Right kidney (tissue), 9 donors: ENCODE data around the gene WSB2.
"Not testable (repeated sequence)": the region's sequence is repeated elsewhere in the genome, so short reads cannot be mapped to it uniquely, and the experiment has no call there.

ENCODE experiments used
- DNase-seq: peaks from one replicate; pipeline ENCODE4 v3.0.0-alpha.2; 2016
- long read RNA-seq, 8 donors: transcript quantifications; one replicate each; lab custom pipeline, GENCODE V29; 2026

WSB2 gene
- long read RNA-seq, donor 1, transcript WSB2-201 (9 exons, 2,646 nt), result major isoform, 12 of 14 reads
- long read RNA-seq, donor 1, partial matches to known transcripts, result 0 of 14 reads
- long read RNA-seq, donor 1, other reads (novel, unspliced or antisense), result 0 of 14 reads
- long read RNA-seq, donor 2, transcript WSB2-201 (9 exons, 2,646 nt), result major isoform, 12 of 14 reads
- long read RNA-seq, donor 2, partial matches to known transcripts, result 0 of 14 reads
- long read RNA-seq, donor 2, other reads (novel, unspliced or antisense), result 0 of 14 reads
- long read RNA-seq, donor 3, transcript WSB2-201 (9 exons, 2,646 nt), result major isoform, 8 of 9 reads
- long read RNA-seq, donor 3, partial matches to known transcripts, result 0 of 9 reads
- long read RNA-seq, donor 3, other reads (novel, unspliced or antisense), result 0 of 9 reads
- long read RNA-seq, donor 4, transcript WSB2-201 (9 exons, 2,646 nt), result major isoform, 11 of 12 reads
- long read RNA-seq, donor 4, partial matches to known transcripts, result 0 of 12 reads
- long read RNA-seq, donor 4, other reads (novel, unspliced or antisense), result 0 of 12 reads
- long read RNA-seq, donor 5, transcript WSB2-201 (9 exons, 2,646 nt), result major isoform, 13 of 15 reads
- long read RNA-seq, donor 5, partial matches to known transcripts, result 0 of 15 reads
- long read RNA-seq, donor 5, other reads (novel, unspliced or antisense), result 0 of 15 reads
- long read RNA-seq, donor 6, transcript WSB2-201 (9 exons, 2,646 nt), result major isoform, 10 of 13 reads
- long read RNA-seq, donor 6, partial matches to known transcripts, result 0 of 13 reads
- long read RNA-seq, donor 6, other reads (novel, unspliced or antisense), result 0 of 13 reads
- long read RNA-seq, donor 7, transcript WSB2-201 (9 exons, 2,646 nt), result major isoform, 16 of 22 reads
- long read RNA-seq, donor 7, partial matches to known transcripts, result 0 of 22 reads
- long read RNA-seq, donor 7, other reads (novel, unspliced or antisense), result 0 of 22 reads
- long read RNA-seq, donor 8, transcript WSB2-201 (9 exons, 2,646 nt), result major isoform, 12 of 15 reads
- long read RNA-seq, donor 8, partial matches to known transcripts, result 0 of 15 reads
- long read RNA-seq, donor 8, other reads (novel, unspliced or antisense), result 0 of 15 reads

GRCh38 chr12:118061011-118061872 lies at the start of gene WSB2:
Gene WSB2, minus strand, starts transcription at chr12:118061179. Its CDS starts 131 bp downstream, at chr12:118061048.
- peak; percentile 68 for DNase-seq

GRCh38 chr12:118109088-118109487 lies 48.1 kb upstream of the WSB2 start:
- no peak for DNase-seq

GRCh38 chr12:118107694-118108093 lies 46.7 kb upstream of the WSB2 start:
- DNase-seq, result no peak

DNA sequence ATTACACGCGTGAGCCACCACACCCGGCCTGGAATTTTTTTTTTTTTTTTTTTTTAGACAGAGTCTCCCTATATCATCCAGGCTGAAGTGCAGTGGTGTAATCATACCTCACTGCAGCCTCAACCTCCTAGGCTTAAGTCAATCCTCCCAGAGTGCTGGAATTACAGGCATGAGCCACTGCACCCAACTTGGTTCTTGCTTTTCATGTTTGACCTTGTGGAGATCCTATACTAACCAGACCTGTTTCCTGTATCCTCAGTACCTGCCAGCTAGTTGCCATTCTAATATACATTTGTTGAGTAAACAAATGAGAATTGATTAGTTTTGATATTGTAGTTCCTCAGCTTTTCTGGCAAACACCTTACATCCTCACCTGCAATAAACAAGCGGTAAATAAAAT lies 46.0 kb upstream of the WSB2 start:
- DNase-seq, result no peak

DNA sequence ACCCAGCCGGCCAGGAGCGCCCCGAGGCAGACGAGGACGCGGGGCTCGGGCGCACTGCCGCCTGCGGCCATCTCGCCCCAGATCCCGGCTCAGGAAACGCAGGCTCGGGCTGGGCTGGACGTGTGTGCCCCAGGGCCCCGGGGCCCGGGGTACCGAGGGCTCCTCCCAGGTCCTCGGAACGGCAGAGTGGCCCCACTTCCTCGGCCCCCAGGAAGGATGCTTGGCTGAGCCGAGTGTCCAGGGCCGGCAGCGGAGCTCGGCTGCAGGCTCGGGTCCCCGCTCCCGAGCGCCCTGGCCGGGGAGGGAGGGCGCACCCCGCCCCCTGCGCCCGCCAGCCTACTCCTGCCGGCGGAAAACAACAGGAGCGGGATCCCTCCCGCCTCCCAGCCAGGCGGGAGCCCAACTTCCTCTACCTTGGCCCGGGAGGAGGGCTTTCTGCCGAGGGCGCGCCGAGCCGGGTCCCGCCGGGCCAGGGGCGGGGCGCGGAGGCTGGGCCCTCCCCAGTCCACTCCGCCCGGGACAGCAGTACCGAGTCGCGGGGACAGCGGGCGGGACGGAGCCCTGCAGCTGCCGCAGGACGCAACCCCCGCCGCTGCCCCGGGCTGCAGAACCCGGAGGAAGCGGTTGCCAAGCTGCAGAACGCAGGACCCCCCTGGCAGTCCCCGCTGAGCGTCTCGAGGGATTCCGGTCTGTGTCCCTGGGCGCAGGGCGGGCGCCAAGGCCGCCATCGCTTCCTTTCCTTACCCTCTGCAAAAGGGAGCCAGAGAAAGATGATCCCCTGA lies 42.8 kb upstream of the WSB2 start, which contains the start of gene VSIG10:
VSIG10 (minus strand) TSS at position 411 of the 782 bp plus-strand sequence; CDS start at position 71, 340 bp downstream.
- DNase-seq, result peak; percentile 92

DNA sequence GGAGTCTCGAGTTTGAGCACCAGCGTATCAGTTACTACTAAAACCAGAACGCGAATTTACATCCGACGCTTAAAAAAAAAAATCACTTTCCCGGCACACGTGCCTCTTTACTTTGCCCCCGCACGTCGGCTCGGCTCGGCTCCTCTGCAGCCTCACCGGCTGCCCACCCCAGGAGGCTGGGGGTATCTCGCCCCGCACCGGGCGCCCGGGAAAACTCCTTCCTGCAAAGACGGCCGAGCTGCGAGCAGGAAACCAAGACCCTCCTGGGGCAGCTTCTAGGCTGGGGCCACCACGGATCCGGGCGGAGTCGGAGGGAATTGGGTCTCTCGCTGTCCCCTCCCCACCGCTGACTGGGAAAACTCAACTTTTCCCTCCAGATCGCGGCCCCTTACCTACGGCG lies 42.2 kb upstream of the WSB2 start:
- peak; percentile 92 for DNase-seq

GRCh38 chr12:118102609-118103008 lies 41.6 kb upstream of the WSB2 start:
- DNase-seq, result no peak

DNA sequence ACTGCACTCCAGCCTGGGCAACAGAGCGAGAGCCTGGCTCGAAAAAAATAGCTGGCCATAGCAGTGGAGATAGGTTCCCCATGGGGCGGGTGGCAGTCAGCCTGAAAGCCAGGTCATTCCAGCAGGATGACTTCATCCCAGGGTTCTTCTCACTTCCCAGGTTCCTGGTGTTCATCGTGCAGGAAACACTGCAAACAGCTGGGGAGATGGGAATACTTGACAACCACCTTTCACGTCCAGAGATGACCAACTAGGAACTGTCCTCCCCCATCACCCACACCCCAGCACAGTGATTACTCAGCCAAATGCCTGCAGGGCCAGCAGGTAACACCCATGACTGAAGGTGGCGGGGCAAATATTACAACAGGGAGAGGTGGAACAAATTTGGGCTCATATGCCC lies 41.1 kb upstream of the WSB2 start:
- no peak for DNase-seq

DNA sequence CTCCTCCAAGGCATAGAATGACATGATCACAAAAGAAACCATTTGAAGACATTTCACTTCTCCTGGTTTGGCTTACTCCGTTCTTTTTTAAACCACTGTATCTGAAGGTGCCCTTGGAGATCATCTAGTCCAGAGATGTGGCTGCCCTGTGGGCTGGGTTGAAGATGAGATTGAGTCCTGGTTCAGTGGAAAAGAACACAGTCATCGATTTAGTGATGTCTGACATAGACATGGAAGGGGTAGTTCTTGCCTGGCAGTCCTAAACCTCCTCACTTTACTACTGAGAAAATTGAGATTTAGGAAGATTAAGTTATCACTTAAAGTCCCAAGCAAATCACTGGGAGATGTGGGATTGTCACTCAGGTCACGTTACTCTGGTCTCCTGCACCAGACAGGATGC lies 40.1 kb upstream of the WSB2 start:
- no peak for DNase-seq

GRCh38 chr12:118098911-118099671 lies 38.1 kb upstream of the WSB2 start:
- DNase-seq, result no peak

GRCh38 chr12:118098401-118098800 lies 37.4 kb upstream of the WSB2 start:
- no peak for DNase-seq

DNA sequence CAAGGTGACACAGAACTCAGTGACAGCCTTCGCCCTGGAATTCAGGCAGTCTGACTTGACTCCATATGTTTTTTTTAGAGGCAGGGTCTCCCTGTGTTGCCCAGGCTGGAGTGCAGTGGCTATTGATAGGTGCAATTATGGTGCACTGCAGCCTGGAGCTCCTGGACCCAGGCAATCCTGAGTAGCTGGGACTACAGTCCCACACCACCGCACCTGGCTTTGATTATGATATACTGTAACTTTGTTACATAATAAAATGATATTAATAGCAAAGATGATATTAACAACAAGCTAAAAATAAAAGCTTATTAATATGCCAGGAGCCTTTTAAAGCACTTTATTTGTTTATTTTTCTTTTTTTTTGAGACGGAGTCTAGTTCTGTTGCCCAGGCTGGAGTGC lies 33.1 kb upstream of the WSB2 start:
- no peak for DNase-seq

DNA sequence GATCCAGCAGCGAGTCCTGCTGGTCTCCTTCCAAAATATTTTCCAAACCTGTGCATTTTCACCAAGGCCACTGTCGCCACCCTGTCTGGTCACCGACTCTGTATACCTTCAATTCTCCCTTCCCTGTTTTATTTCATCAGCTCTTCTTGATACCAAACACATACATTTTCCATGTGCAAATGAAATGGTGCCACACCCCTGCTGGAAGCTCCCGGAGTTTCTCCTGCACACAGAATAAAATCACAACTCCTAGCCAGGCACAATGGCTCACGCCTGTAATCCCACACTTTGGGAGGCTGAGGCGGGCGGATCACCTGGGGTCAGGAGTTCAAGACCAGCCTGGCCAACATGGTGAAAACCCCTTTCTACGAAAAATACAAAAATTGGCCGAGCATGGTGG lies 28.8 kb upstream of the WSB2 start:
- DNase-seq, result no peak

DNA sequence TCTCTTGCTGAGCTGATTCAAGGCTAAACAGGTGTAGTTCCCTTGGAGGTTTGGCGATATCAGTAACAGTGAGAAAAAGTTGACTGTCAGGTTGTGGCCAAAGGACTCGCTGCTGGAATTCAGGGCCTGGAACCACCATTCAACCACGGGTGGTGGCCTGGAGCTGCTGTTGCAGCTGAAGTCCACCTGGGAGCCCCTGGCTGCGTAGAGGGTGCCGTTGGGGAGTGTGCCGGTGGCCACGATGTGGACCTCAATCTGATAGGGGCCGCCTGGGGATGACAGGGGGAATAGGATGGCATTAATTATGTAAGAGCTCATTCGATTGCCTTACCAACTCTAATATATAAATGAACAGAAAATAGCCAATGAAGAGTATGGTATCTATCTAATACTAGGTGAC lies 21.2 kb upstream of the WSB2 start:
- DNase-seq, result no peak

DNA sequence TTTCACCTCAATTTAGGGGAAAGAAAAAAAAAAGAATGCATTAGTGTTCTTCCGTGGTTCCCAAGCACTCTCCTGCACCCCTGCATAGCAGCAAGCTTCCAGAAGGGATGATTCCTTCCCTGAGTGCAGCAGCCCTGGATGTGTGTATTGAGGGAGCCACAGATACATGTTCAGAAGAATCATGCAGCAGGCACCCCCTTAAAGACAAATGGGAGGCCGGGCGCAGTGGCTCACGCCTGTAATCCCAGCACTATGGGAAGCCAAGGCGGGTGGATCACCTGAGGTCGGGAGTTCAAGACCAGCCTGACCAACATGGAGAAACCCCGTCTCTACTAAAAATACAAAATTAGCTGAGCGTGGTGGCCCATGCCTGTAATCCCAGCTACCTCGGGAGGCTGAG lies 20.5 kb upstream of the WSB2 start:
- not testable (repeated sequence) for DNase-seq

- DNase-seq, result no peak
These were observed 12.8 kb upstream of the WSB2 start for GRCh38 chr12:118073768-118074167.

- DNase-seq, result no peak
These were observed 9.7 kb upstream of the WSB2 start for GRCh38 chr12:118070650-118071049.

DNA sequence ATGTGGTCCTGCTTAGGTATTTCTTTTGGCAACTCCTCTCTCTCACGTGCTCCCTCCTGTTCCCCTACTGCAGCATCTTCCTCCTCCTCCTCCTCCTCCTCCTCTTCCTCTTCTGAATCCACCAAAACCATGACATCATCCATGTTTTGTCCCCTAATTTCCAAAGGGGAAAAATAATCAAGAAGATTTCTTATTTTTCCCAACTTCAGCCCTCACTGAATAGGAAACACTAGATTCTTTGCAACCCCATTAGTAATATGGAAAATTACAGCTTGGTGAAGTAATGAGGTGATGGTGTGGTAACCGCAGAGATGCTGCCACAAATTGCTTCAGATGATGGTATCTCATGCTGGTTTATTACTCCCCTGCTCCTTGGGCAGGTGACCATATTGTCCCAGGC lies 7.5 kb upstream of the WSB2 start:
- no peak for DNase-seq

GRCh38 chr12:118065380-118065779 lies 4.4 kb upstream of the WSB2 start:
- DNase-seq, result no peak

- no peak for DNase-seq
These were observed 3.6 kb upstream of the WSB2 start for GRCh38 chr12:118064608-118065007.
